ENCODE measurements around the gene ARHGAP35. TPM values are rescaled to one million over a fixed set of nuclear protein-coding genes. Genes with fewer than 3 reads are reported as not detected.

The ARHGAP35 gene
- polyA plus RNA-seq, 3 donors from 2014 or later, result 1.5 to 6.9 (median 2.7) TPM

DNA sequence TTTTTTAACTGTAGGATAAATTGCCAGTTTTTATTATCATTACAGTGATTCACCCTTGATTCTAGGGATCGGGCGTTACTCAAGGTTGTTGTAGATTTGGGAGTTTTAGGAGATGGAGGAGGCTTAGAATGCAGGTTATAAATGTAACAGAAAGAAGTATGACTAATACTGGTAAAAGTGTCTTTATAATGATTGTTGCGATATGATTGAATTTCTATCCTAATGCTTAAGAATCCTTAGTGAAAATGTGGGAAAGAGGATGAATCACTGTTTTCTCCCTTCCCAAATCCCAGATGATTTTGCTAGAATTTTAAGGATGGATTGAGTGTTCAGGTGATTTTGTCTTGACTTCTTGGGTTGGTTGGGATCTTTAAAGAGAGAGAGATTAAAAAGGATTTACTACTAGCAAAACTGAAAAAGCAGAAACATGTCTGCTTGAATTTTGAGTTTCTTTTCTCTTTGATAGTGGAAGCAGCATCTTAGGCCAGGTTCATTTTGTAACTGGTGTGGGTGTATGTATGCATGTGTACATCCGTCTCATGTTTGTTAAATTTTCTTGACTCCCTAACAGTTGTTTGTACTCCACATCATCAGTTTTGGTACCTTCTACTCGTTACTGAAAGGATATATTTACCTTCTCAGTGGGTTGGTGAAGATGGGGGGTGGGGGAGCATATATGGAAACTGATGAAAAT is 25.9 kb downstream of the ARHGAP35 start:
- peaks cover 26 to 41% of the 10 kb centered on the region in 2 donors for H3K4me1 Mint-ChIP-seq
- no peak overlapping the region for H3K4me3 Mint-ChIP-seq
- H3K27me3 Mint-ChIP-seq (ENCODE audit: low read depth in 3 of 3), result peaks cover 0 to 2% (median 0%) of the 10 kb centered on the region in 3 donors
- no peak for DNase-seq
- no peaks in the 10 kb centered on the region for H3K9me3 Mint-ChIP-seq
- H3K36me3 Mint-ChIP-seq, result no peaks in the 10 kb centered on the region
- no peak overlapping the region for H3K27ac Mint-ChIP-seq

GRCh38 chr19:46887240-46887782 is 26.5 kb downstream of the ARHGAP35 start:
- Mint-ChIP-seq H3K27ac (peak overlapping the region in 2 of 6 donors; percentile 10 to 27), H3K4me3 (no peak overlapping the region), H3K27me3 (ENCODE audit: low read depth in 3 of 3) (peaks cover 0 to 2% (median 0%) of the 10 kb centered on the region in 3 donors), H3K4me1 (peaks cover 26 to 43% of the 10 kb centered on the region in 2 donors), H3K36me3 (no peaks in the 10 kb centered on the region), H3K9me3 (no peaks in the 10 kb centered on the region)
- no peak for DNase-seq

GRCh38 chr19:46890423-46891170 is 29.8 kb downstream of the ARHGAP35 start:
- peaks cover 33 to 69% of the 10 kb centered on the region in 2 donors for H3K4me1 Mint-ChIP-seq
- no peaks in the 10 kb centered on the region for H3K36me3 Mint-ChIP-seq
- H3K9me3 Mint-ChIP-seq, result no peaks in the 10 kb centered on the region
- no peak overlapping the region for H3K4me3 Mint-ChIP-seq
- peaks cover 0 to 2% (median 0%) of the 10 kb centered on the region in 3 donors for H3K27me3 Mint-ChIP-seq (ENCODE audit: low read depth in 3 of 3)
- peak overlapping the region in 4 of 6 donors; percentile 7 to 50 (median 22) for H3K27ac Mint-ChIP-seq
- no peak for DNase-seq

GRCh38 chr19:46892252-46893179 is 31.7 kb downstream of the ARHGAP35 start:
- Mint-ChIP-seq H3K36me3 (no peaks in the 10 kb centered on the region), H3K27ac (peak overlapping the region in 2 of 6 donors; percentile 68 to 80), H3K9me3 (no peaks in the 10 kb centered on the region), H3K27me3 (ENCODE audit: low read depth in 3 of 3) (peaks cover 0 to 2% (median 0%) of the 10 kb centered on the region in 3 donors), H3K4me1 (peaks cover 42 to 68% of the 10 kb centered on the region in 2 donors), H3K4me3 (no peak overlapping the region)
- DNase-seq, result no peak

DNA sequence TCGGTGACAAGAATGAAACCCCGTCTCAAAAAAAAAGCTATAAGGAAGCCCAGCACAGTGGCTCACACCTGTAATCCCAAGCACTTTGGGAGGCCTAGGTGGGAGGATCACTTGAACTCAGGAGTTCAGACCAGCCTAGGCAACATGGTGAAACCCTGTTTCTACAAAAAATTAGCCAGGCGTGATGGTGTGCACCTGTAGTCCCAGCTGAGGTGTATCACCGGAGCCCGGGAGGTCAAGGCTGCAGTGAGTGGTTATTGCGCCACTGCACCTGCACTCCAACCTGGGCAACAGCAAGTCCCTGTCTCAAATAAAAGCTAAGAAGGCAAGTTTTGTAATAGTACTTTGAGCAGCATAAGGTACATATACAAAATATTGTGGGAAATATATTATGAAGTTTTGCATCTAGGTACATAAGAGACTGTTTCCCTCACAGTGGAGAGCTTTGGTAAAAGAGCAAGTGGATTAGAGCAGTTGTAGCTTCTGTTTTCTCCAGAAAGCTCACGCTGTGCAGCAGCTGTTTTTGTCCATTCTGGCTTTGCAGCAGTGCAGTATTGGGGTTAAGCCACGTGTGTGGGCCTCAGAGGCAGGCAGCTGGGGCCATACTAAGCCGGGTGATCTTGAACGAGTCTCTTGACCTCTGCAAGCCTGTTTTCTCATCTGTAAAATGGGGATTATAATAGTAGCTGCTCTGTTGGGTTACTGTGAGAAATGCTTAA is 35.4 kb downstream of the ARHGAP35 start:
- peaks cover 38 to 75% of the 10 kb centered on the region in 2 donors for H3K4me1 Mint-ChIP-seq
- H3K4me3 Mint-ChIP-seq, result no peak overlapping the region
- H3K36me3 Mint-ChIP-seq, result no peaks in the 10 kb centered on the region
- peak overlapping the region in 3 of 6 donors; percentile 35 to 62 (median 36) for H3K27ac Mint-ChIP-seq
- H3K9me3 Mint-ChIP-seq, result no peaks in the 10 kb centered on the region
- H3K27me3 Mint-ChIP-seq (ENCODE audit: low read depth in 3 of 3), result peaks cover 0 to 2% (median 2%) of the 10 kb centered on the region in 3 donors
- DNase-seq, result no peak

DNA sequence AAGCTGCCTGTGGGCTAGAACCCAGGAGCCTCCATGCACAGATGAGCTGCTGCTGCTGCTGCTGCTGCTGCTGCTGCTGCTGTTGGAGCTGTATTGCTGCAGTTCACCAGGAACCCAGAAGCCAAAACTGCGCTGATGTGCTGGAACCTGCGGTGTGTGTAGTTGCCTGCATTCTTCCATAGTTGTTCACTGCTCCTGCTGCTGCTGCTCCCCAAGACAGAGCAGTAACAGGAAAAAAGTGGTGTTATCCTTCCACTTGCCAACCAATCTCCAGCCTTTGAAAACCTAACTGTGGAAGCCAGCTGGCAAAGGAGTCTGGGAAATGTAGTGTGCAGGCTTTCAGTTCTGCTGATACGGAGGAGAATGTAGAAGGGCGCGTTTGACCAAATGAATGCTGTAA is 37.9 kb downstream of the ARHGAP35 start:
- no peak overlapping the region for H3K4me3 Mint-ChIP-seq
- no peaks in the 10 kb centered on the region for H3K36me3 Mint-ChIP-seq
- no peak overlapping the region for H3K27ac Mint-ChIP-seq
- no peaks in the 10 kb centered on the region for H3K9me3 Mint-ChIP-seq
- H3K4me1 Mint-ChIP-seq, result peaks cover 55 to 80% of the 10 kb centered on the region in 2 donors
- H3K27me3 Mint-ChIP-seq (ENCODE audit: low read depth in 3 of 3), result peaks cover 0 to 2% (median 0%) of the 10 kb centered on the region in 3 donors
- no peak for DNase-seq

- Mint-ChIP-seq H3K36me3 (no peaks in the 10 kb centered on the region), H3K27ac (no peak overlapping the region), H3K4me1 (peaks cover 65 to 84% of the 10 kb centered on the region in 2 donors), H3K27me3 (ENCODE audit: low read depth in 3 of 3) (peaks cover 0 to 2% (median 0%) of the 10 kb centered on the region in 3 donors), H3K4me3 (no peak overlapping the region), H3K9me3 (no peaks in the 10 kb centered on the region)
- no peak for DNase-seq
These were observed 39.5 kb downstream of the ARHGAP35 start for GRCh38 chr19:46900341-46900740.

DNA sequence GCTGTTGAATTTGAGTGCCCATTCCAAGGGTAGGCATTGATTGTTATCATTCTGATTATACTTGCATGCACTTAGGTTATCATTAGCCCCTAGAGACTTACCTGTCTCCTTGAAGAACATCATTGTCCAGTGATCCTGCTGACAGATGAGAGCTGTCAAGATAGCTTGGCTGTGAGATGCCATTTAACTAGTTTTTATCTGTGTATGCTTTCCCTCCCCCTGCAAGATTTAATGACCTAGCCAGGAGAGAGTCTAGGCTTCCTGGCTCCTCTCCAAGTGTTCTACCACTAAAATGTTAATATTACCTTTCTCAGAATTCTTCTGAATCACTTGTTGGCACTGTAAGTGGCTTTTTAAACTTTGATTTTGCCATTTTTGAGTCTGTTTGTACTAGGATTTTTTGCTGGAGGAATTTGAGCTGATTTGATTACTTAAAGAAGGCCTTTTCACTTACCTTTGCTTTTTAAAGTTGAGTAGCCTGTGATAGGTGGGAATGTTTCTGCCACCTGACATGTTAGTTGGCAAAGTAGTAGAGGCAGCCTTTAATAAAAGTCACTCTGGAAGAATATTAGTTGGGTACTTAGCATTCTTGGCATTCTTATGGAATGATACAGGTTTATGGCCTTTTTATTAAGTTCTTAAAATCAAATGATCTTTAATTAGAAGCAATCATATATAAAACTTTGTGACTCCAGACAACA is 41.1 kb downstream of the ARHGAP35 start:
- Mint-ChIP-seq H3K27ac (peak overlapping the region in 5 of 6 donors; percentile 10 to 66 (median 41)), H3K36me3 (no peaks in the 10 kb centered on the region), H3K4me3 (no peak overlapping the region), H3K4me1 (peaks cover 64 to 76% of the 10 kb centered on the region in 2 donors), H3K9me3 (no peaks in the 10 kb centered on the region), H3K27me3 (ENCODE audit: low read depth in 3 of 3) (peaks cover 0 to 2% (median 0%) of the 10 kb centered on the region in 3 donors)
- DNase-seq, result no peak

GRCh38 chr19:46902402-46902766 is 41.6 kb downstream of the ARHGAP35 start:
- Mint-ChIP-seq H3K27ac (peak overlapping the region in 4 of 6 donors; percentile 10 to 75 (median 32)), H3K9me3 (no peaks in the 10 kb centered on the region), H3K4me1 (peaks cover 58 to 71% of the 10 kb centered on the region in 2 donors), H3K27me3 (ENCODE audit: low read depth in 3 of 3) (peaks cover 0 to 2% (median 0%) of the 10 kb centered on the region in 3 donors), H3K4me3 (no peak overlapping the region), H3K36me3 (no peaks in the 10 kb centered on the region)
- DNase-seq, result no peak

GRCh38 chr19:46903458-46903857 is 42.7 kb downstream of the ARHGAP35 start:
- DNase-seq, result no peak
- H3K27ac Mint-ChIP-seq, result peak overlapping the region in 3 of 6 donors; percentile 38 to 47 (median 38)
- no peaks in the 10 kb centered on the region for H3K36me3 Mint-ChIP-seq
- H3K27me3 Mint-ChIP-seq (ENCODE audit: low read depth in 3 of 3), result peaks cover 0 to 2% (median 0%) of the 10 kb centered on the region in 3 donors
- no peaks in the 10 kb centered on the region for H3K9me3 Mint-ChIP-seq
- H3K4me3 Mint-ChIP-seq, result no peak overlapping the region
- H3K4me1 Mint-ChIP-seq, result peaks cover 57 to 67% of the 10 kb centered on the region in 2 donors

DNA sequence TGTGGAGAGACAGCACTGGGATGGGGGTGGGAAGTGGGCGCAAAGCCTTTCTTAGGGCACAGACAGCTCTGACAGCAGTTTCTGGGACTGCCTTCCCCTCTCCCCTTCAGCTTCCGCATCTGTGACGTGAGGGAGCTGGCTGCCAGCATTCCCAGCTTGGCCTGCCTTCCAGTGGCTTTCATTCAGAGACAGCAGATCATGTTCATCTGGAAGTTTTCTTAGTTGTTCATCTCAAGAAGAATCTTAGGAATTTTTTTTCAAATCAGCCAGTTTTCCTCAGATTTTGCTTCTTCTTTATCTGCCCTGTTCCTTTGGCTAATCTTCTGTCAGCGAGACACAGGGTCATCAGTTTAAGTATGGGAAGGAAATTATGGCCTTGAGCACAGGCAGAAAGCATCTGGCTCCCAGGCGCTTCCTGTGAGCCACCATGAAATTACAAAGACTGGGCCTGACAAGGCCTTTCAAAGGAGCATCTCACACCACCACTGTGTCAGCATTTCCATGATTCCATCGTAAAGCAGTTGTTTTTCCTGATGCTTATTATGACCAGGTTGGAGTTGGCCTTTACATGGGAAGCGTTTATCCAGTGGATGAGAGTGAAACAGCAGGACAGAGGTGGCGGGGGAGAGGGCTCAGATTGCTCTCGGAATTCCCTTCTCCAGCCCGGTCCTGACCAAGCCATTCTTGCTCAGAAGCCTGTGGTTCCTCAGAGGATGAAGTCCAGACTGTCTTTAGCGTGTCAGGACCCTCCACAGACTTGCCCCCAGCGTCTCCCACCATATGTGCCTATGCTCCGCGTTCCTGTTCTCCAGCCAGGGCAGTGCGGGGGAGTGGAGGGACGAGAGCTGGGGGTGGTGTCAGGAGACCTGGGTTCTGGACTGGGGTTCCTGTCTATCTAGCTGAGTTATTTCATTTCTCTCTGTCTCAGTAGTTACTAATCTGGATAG is 43.6 kb downstream of the ARHGAP35 start:
- Mint-ChIP-seq H3K4me3 (peak overlapping the region in 2 of 5 donors; percentile 7 to 53), H3K36me3 (no peaks in the 10 kb centered on the region), H3K27ac (peak overlapping the region in 5 of 6 donors; percentile 18 to 71 (median 55)), H3K4me1 (peaks cover 58 to 67% of the 10 kb centered on the region in 2 donors), H3K27me3 (ENCODE audit: low read depth in 3 of 3) (peaks cover 0 to 2% (median 0%) of the 10 kb centered on the region in 3 donors), H3K9me3 (no peaks in the 10 kb centered on the region)
- DNase-seq, result no peak
